ENCODE data around the gene TRMT44.
"Not testable (repeated sequence)": the region's sequence is repeated elsewhere in the genome, so short reads cannot be mapped to it uniquely, and the experiment has no call there.

TRMT44 gene

DNA sequence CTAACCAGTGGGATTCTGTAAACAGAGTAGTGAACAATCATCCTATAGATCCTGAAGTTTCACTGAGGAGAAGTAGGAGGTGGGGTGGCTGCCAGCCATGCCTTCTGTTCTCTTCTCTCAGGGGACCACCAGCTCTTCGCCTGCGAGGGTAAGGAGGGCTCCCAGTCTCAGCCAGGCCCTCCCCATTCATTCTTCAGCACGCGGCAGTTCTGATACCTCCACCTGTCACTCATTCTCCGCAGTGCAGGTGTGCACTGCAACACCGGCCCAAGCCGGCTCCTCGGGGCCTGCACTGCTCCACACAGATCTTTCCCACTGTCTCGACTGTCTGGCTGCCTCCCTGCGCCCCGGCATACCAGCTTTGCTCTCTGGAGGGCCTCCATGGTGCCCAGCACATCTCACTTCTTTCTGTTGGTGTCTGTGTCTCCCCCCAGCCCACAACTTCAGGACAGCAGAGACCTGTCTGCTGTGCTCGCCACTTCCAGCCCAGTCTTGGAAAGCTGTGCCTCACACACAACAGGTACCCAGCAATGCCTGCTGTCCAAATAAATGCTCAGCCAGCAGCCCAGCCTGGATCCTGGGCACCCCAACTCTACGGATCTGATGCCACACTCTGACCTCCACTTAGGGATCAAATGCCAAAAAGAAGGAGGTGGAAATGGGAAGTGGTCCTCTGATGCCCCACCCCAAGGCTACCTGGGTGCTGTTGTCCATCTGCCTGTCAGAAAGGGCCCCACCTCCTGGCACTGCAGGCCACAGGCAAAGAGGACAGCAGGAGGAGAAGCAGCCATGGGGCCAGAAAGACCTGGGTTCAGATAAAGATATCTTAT is 29.0 kb upstream of the TRMT44 start:
- no peak for DNase-seq (ENCODE audit: low spot score in 2 of 2)
- Mint-ChIP-seq H3K27ac (no peak overlapping the region), H3K4me3 (no peak overlapping the region), H3K27me3 (no peaks in the 10 kb centered on the region), H3K9me3 (no peaks in the 10 kb centered on the region), H3K4me1 (peaks cover 6% of the 10 kb centered on the region), H3K36me3 (peaks cover 34% of the 10 kb centered on the region)
- ATAC-seq (ENCODE audit: low read depth), result no peak

DNA sequence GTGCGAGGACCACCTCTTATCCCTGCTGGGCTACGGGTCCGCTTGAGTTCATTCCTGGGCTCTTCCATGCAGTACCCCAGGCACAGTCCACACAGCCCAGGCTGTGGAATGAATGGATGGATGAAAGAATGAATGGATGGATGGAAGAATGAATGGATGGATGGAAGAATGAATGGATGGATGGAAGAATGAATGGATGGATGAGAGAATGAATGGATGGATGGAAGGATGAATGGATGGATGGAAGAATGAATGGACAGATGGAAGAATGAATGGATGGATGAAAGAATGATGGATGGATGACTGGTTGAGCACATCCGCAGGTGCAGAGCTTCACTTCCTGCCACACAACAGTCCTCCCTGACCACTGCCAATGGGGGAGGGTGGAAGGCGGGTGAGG is 28.3 kb upstream of the TRMT44 start:
- H3K27me3 Mint-ChIP-seq, result no peaks in the 10 kb centered on the region
- no peak overlapping the region for H3K4me3 Mint-ChIP-seq
- peaks cover 6% of the 10 kb centered on the region for H3K4me1 Mint-ChIP-seq
- no peaks in the 10 kb centered on the region for H3K9me3 Mint-ChIP-seq
- H3K27ac Mint-ChIP-seq, result no peak overlapping the region
- H3K36me3 Mint-ChIP-seq, result peaks cover 34% of the 10 kb centered on the region
- DNase-seq (ENCODE audit: low spot score in 2 of 2) (no peak), ATAC-seq (ENCODE audit: low read depth) (no peak)

DNA sequence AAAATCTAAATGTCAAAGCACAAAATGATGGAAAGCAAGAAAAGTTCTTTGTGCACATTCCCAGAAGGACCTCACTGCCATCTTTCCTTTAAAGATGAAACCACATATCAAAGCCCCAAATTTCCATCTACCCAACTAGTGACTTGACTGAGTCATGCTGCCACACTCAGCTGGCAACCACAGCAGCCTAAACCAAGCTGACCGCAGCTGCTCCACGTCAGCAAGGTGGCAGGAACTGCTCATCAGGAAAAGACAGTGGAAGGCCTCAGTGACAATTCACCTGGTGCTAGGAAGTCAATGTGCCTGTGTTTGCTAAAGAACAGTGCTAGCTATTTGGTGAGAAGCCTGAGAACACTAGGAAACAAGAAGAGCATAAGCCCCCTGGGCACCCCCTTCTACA is 26.2 kb upstream of the TRMT44 start:
- Mint-ChIP-seq H3K4me3 (no peak overlapping the region), H3K4me1 (peaks cover 6% of the 10 kb centered on the region), H3K36me3 (peaks cover 32% of the 10 kb centered on the region), H3K9me3 (no peaks in the 10 kb centered on the region), H3K27ac (no peak overlapping the region), H3K27me3 (no peaks in the 10 kb centered on the region)
- ATAC-seq (ENCODE audit: low read depth) (no peak), DNase-seq (ENCODE audit: low spot score in 2 of 2) (no peak)

DNA sequence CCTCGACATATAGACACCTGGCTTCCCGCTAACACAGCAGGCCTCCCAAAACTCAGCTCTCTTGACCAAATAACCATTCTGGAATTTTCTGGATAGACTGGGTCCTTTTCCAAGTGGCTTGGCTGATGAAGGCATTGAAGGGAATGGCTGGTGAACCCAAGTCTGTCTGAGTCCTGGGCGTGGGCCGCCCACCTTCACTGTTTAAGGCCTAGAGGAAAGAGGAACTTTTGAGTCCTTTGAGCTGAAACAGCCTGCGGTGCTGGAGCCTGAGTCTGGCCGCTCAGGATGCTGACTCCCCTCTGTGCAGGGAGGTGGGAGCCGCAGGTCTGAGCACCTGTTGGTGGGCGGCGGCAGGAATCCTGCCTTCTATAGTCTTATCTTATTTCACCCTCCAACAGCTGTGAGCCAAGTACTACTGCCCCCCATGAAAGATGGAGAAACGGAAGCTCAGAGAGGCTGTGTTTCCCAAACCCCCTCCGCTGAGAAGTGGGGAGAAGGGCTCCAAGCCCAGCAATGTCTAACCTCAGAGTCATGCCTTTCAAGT is 23.4 kb upstream of the TRMT44 start:
- H3K4me1 Mint-ChIP-seq, result peaks cover 11% of the 10 kb centered on the region
- DNase-seq (ENCODE audit: low spot score in 2 of 2) (no peak), ATAC-seq (ENCODE audit: low read depth) (no peak)
- H3K4me3 Mint-ChIP-seq, result no peak overlapping the region
- no peaks in the 10 kb centered on the region for H3K27me3 Mint-ChIP-seq
- no peaks in the 10 kb centered on the region for H3K9me3 Mint-ChIP-seq
- H3K27ac Mint-ChIP-seq, result no peak overlapping the region
- peaks cover 23% of the 10 kb centered on the region for H3K36me3 Mint-ChIP-seq

DNA sequence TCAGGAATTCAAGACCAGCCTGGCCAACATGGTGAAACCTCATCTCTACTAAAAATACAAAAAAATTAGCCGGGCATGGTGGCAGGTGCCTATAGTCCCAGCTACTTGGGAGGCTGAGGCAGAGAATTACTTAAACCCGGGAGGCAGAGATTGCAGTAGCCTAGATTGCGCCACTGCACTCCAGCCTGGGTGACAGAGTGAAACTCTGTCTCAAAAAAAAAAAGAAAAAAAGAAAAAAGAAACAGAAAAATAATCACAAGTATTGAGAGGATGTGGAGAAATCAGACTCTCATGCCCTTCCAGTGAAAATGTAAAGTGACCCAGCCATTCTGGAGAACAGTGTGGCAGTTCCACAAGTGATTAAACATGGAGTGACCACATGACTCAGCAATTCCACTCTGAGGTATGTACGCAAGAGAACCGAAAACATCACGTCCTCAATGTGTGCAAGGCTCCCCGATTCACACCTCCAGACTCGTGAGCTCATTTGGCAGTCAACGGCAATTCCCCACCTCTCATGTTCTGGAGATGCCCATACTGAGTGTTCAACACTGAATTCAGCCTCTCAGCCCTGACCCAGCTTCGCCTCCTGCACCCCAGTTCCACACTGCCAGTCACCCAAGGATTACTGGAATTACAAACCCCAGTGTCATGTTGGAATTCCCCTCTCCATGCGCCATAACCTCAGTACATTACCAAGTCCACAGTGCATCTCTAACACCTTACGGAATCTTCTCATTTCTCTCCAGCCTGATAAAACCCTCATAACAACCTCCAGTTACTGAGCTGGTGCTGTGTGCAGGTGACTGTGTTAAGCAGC is 21.1 kb upstream of the TRMT44 start:
- Mint-ChIP-seq H3K9me3 (no peaks in the 10 kb centered on the region), H3K4me1 (peaks cover 10% of the 10 kb centered on the region), H3K36me3 (peaks cover 11% of the 10 kb centered on the region), H3K4me3 (no peak overlapping the region), H3K27me3 (no peaks in the 10 kb centered on the region), H3K27ac (peak overlapping the region; percentile 2)
- DNase-seq (ENCODE audit: low spot score in 2 of 2), result no peak
- peak; percentile 34 for ATAC-seq (ENCODE audit: low read depth)

DNA sequence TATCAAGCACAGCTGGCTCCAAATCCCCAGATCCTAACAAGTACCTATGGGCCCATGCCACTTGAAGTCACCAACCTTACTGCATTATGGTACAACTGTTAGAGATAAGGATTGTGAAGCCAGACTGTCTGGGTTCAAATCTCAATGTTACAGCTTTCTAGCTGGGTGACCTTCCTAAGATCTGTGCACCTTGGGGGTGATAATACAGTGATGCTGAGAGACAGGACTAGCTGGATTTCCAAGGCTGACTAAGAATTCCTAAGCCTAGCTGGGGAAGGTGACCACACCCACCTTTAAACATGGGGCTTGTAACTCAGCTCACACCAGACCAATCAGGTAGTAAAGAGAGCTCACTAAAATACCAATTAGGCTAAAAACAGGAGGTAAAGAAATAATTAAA is 20.4 kb upstream of the TRMT44 start:
- H3K27me3 Mint-ChIP-seq; ATAC-seq (ENCODE audit: low read depth); DNase-seq (ENCODE audit: low spot score in 2 of 2); H3K36me3 Mint-ChIP-seq; H3K4me1 Mint-ChIP-seq; H3K4me3 Mint-ChIP-seq; H3K9me3 Mint-ChIP-seq: not testable (repeated sequence)
- peak overlapping the region; percentile 2 for H3K27ac Mint-ChIP-seq

DNA sequence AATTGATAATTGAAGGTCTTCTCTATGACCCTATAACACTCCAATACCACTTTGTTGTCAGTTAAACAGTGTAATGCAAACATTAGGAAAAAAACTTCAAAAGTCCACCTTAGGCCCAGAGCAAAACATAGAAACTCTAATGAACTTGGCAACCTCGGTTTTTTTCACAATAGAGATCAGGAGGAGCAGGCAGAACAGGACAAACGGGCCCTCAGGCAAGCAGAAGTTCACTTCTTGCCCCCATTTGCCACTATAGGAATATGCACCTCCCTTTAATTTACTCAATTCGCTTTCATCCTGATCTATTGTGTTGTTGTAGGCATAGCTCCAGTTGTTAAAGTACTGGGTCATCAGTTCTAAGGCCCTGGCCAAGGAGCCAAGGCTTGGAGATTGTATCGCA is 18.2 kb upstream of the TRMT44 start:
- no peak overlapping the region for H3K27ac Mint-ChIP-seq
- H3K4me3 Mint-ChIP-seq, result no peak overlapping the region

DNA sequence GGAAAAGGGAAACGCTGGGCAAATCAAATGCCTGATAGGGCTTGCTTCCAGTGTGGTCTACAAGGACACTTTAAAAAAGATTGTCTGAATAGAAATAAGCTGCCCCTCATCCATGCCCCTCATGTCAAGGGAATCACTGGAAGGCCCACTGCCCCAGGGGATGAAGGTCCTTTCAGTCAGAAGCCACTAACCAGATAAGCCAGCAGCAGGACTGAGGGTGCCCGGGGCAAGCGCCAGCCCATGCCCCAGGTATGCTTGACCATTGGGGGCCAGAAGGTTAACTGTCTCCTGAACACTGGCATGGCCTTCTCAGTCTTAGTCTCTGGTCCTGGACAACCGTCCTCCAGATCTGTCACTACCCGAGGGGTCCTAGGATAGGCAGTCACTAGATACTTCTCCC is 17.8 kb upstream of the TRMT44 start:
- ATAC-seq (ENCODE audit: low read depth) (no peak), DNase-seq (ENCODE audit: low spot score in 2 of 2) (no peak)
- Mint-ChIP-seq H3K36me3 (no peaks in the 10 kb centered on the region), H3K27ac (no peak overlapping the region), H3K4me1 (peaks cover 17% of the 10 kb centered on the region), H3K9me3 (no peaks in the 10 kb centered on the region), H3K4me3 (no peak overlapping the region), H3K27me3 (no peaks in the 10 kb centered on the region)

More for the DNA sequence above, 18.2 kb upstream of the TRMT44 start:
- ATAC-seq (ENCODE audit: low read depth) (no peak), DNase-seq (ENCODE audit: low spot score in 2 of 2) (no peak)
- H3K36me3 Mint-ChIP-seq, result no peaks in the 10 kb centered on the region
- H3K4me1 Mint-ChIP-seq, result peaks cover 15% of the 10 kb centered on the region
- no peaks in the 10 kb centered on the region for H3K27me3 Mint-ChIP-seq
- H3K9me3 Mint-ChIP-seq, result no peaks in the 10 kb centered on the region

DNA sequence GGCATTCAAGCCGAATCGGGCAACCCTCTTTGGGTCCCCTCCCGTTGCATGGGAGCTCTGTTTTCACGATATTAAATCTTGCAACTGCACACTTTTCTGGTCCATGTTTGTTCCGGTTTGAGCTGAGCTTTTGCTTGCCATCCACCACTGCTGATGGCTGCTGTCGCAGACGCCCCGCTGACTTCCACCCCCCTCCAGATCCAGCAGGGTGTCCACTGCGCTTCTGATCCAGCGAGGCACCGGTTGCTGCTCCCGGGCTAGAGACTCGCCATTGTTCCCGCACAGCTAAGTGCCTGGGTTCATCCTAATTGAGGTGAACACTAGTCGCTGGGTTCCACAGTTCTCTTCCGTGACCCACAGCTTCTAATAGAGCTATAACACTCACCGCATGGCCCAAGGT is 13.3 kb upstream of the TRMT44 start:
- H3K27me3 Mint-ChIP-seq, result no peaks in the 10 kb centered on the region
- H3K9me3 Mint-ChIP-seq, result no peaks in the 10 kb centered on the region
- H3K36me3 Mint-ChIP-seq, result no peaks in the 10 kb centered on the region
- H3K4me3 Mint-ChIP-seq, result peak overlapping the region; percentile 99
- H3K27ac Mint-ChIP-seq, result no peak overlapping the region
- ATAC-seq (ENCODE audit: low read depth), result no peak
- peaks cover 23% of the 10 kb centered on the region for H3K4me1 Mint-ChIP-seq
- no peak for DNase-seq (ENCODE audit: low spot score in 2 of 2)

DNA sequence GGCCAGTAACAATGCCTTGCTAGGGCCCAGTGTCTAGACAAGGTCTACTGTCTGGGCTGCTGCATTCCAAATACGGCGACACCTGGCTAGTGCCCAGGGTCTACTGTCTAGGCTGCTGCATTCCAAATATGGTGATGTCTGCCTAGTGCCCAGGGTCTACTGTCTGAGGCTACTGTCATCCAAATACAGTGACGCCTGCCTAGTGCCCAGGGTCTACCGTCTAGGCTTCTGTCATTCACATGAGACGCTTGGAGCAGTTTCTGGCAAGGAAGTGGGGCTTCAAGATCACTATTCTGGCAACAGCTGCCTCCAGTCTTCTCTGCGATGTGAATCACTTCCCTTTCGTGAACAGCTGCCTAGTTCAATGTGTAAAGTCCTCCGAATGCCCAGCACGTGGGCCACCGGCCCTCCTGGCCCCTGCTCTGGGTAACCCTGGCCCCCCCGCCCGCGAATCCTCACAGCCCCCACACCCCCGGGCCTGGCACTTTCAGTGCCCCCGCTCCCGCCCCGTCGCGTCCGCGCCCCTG is 12.8 kb upstream of the TRMT44 start:
- no peak for DNase-seq (ENCODE audit: low spot score in 2 of 2)
- no peaks in the 10 kb centered on the region for H3K27me3 Mint-ChIP-seq

DNA sequence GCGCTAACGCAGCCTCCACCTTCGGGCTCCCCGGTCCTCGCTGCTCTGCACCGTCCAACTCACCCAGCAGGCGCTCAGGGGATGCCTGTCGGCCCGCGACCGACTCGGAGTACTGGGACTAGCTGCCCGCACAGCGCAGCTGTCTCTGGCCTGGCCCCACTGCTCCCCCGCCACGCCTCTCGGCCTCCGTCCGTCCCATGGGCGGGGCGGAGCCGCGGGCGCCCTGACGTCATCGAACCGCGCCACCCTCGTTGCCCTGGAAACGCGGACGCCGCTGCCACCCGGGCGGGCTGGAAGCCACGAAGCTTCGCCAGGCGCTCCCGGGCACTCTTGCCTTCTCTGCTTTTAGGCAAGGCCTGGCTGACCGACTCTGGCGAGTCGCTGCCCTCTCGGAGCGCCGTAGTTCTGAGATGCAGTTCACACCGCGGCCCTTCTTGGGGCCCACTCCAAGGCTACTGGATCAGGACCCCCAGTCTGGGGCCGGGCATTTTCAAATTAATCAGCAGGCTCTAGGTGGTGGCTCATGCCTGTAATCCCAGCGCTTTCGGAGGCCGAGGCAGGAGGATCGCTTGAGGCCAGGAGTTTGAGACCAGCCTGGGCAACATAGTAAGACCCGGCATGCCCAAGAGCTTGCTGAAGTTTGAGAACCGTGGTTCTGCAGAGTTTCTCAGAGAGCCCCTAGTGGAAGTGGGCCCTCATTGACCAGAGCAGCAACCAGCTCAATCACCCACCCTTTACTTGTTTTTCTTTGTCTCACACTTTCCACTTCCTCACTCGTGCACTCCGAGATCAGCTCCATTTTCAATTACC is 12.1 kb upstream of the TRMT44 start:
- H3K27me3 Mint-ChIP-seq, result no peaks in the 10 kb centered on the region
- DNase-seq (ENCODE audit: low spot score in 2 of 2), result peak; percentile 95 to 100
- peak overlapping the region; percentile 97 for H3K27ac Mint-ChIP-seq
- H3K4me1 Mint-ChIP-seq, result peaks cover 24% of the 10 kb centered on the region
- H3K36me3 Mint-ChIP-seq, result no peaks in the 10 kb centered on the region
- H3K4me3 Mint-ChIP-seq, result peak overlapping the region; percentile 99
- no peaks in the 10 kb centered on the region for H3K9me3 Mint-ChIP-seq
- peak; percentile 90 for ATAC-seq (ENCODE audit: low read depth)

More for the DNA sequence above, 12.8 kb upstream of the TRMT44 start:
- Mint-ChIP-seq H3K27ac (peak overlapping the region; percentile 97), H3K4me1 (peaks cover 21% of the 10 kb centered on the region), H3K4me3 (peak overlapping the region; percentile 99), H3K9me3 (no peaks in the 10 kb centered on the region), H3K36me3 (no peaks in the 10 kb centered on the region)
- peak; percentile 69 for ATAC-seq (ENCODE audit: low read depth)

DNA sequence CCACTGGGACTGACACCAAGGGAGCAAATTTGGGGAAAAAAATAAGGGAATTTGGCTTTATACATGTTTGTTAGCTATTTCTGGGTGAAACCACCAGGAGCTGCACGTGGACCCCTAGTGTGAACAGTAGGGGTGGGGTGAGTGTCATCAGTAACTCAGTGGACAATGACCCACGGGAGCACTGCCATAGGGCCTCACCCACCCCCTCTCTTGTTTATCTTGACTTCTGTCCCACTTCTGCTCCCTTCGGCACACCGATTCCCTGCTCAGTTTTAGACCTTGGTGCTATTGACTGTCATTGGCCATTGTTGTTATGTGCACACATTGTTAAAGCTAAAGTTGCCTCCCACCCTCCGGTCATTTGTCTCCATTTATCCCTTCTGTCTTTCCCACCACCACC is 9.0 kb upstream of the TRMT44 start:
- Mint-ChIP-seq H3K27me3 (no peaks in the 10 kb centered on the region), H3K4me3 (no peak overlapping the region), H3K4me1 (peaks cover 37% of the 10 kb centered on the region), H3K27ac (no peak overlapping the region), H3K9me3 (no peaks in the 10 kb centered on the region), H3K36me3 (no peaks in the 10 kb centered on the region)
- DNase-seq (ENCODE audit: low spot score in 2 of 2) (no peak), ATAC-seq (ENCODE audit: low read depth) (no peak)

DNA sequence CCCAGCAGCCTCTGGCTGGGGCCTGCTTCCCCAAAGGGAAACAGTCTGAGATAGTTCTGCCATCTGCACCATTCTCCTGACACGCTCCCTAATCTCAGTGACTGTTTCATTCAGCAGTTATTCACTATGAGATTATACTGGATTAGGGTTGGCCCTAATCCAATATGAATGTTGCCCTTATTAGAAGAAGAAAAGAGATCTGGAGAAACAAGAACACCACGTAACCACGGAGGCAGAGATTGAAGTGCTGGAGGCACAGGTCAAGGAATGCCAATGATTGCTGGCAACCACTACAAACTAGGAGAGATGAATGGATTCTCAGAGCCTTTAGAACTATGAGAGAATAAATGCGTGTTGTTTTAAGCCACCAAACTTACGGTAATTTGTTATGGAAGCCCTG is 7.4 kb upstream of the TRMT44 start:
- Mint-ChIP-seq H3K4me1 (peaks cover 37% of the 10 kb centered on the region), H3K9me3 (no peaks in the 10 kb centered on the region), H3K27ac (no peak overlapping the region), H3K4me3 (no peak overlapping the region), H3K36me3 (peaks cover 4% of the 10 kb centered on the region), H3K27me3 (no peaks in the 10 kb centered on the region)
- ATAC-seq (ENCODE audit: low read depth), result no peak
- DNase-seq (ENCODE audit: low spot score in 2 of 2), result no peak
